HuH-7 (cell line): Measurements from ENCODE around the gene LAMTOR4.
"Not testable (repeated sequence)": the region's sequence is repeated elsewhere in the genome, so short reads cannot be mapped to it uniquely, and the experiment has no call there.

Experiments used
- DNase-seq: peaks from one replicate; pipeline ENCODE4 v3.0.0; 2011; ENCODE audit warnings: low spot score

The LAMTOR4 gene

DNA sequence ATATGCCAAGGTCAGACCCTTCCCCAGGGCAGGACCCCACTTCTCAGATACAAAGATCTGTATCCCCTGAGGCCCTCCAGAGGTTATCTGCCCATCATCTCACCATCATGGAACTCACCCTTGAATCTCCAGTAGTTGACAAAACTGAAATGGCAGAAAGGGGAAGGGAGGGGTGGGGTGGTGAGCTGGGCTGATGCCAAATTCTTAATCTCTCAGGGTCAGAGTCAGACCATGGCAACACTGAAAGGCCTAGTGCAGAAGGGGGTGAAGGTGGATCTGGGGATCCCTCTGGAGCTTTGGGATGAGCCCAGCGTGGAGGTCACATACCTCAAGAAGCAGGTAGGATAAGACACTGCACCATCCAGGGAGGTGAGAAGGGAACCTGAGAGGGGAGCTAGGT, 26.1 kb upstream of the LAMTOR4 start:
- no peak for DNase-seq

GRCh38 chr7:100124301-100125230, 24.2 kb upstream of the LAMTOR4 start:
- no peak for DNase-seq

- no peak for DNase-seq
Observed at GRCh38 chr7:100126239-100126930, 22.3 kb upstream of the LAMTOR4 start.

DNA sequence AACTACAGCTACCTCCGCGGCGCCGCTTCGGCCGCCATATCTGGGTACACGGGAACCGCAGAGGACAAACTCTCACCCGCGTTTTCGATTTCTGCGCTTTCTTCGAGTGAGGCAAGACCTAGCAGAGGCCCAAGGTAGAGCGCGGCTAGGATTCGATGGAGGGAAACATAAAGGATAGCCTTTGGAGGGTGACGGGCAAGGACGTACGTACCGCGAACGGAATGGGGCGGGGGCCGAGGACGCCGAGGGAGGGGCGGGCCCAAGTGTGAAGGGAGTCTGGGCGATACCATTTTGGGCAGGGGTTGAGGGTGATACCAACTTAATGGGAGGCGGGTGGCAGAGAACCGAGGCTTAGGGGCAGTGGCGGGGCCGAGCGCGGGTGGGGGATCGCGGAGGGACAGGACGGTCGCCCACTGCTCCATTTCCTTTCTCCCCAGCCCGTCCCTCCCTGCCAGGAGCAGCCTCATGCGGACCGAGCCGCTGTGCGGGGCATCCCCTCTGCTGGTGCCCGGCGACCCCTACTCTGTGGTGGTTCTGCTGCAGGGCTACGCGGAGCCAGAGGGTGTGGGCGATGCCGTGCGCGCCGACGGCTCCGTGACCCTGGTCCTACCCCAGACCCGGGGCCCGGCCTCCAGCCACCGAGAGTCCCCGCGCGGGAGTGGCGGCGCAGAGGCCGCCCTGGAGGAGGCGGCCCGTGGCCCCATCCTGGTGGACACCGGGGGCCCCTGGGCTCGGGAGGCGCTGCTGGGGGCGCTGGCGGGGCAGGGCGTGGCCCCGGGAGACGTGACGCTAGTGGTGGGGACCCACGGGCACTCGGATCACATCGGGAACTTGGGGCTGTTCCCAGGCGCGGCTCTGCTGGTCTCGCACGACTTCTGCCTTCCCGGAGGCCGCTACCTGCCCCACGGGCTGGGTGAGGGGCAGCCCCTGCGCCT, 21.5 kb upstream of the LAMTOR4 start, which contains the start of gene MBLAC1:
Gene MBLAC1 (plus strand): TSS at position 37 of the 935 bp plus-strand sequence. CDS start 429 bp downstream, at position 466.
- DNase-seq = peak; percentile 86

- peak; percentile 43 for DNase-seq
Observed at GRCh38 chr7:100127866-100128636, 20.7 kb upstream of the LAMTOR4 start.

DNA sequence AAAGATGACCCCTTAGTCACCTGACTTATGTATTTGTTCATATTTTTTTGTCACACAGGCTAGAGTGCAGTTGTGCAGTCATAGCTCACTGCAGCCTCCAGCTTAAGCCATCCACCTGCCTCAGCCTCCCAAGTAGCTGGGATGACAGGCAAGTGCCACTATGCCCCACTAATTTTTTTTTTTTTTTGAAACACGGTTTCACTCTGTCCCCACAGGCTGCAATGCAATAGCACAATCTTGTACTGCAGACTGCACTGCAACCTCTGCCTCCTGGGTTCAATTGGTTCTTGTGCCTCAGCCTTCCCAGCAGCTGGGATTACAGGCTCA, 20.1 kb upstream of the LAMTOR4 start:
- no peak for DNase-seq

- not testable (repeated sequence) for DNase-seq
Observed at GRCh38 chr7:100130220-100130607, 18.5 kb upstream of the LAMTOR4 start.

GRCh38 chr7:100130608-100131453, 17.9 kb upstream of the LAMTOR4 start:
- peak; percentile 88 for DNase-seq

GRCh38 chr7:100132126-100132525, 16.6 kb upstream of the LAMTOR4 start:
- DNase-seq = no peak

DNA sequence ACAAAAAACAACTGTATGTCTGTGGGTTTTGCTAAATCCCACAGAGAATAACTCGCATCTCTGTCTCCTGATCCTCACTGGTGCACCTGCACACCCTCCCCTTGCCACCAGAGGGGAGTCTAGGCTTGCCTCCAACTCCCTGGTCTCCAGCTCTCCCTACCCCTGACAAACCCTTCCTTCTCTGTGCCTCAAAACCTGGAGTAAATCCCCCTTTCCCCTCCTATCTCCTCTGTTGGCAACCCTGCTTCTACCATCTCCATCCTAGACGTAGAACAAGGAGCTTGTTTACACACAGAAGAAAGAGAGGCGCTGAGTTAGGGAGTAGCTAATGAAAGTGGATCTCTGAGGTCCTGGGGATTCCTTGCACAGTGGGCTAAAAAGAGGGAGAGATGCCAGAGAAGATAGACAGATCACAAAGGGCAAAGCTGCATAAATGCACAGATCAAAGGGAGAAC, 16.0 kb upstream of the LAMTOR4 start:
- DNase-seq = peak; percentile 85

DNA sequence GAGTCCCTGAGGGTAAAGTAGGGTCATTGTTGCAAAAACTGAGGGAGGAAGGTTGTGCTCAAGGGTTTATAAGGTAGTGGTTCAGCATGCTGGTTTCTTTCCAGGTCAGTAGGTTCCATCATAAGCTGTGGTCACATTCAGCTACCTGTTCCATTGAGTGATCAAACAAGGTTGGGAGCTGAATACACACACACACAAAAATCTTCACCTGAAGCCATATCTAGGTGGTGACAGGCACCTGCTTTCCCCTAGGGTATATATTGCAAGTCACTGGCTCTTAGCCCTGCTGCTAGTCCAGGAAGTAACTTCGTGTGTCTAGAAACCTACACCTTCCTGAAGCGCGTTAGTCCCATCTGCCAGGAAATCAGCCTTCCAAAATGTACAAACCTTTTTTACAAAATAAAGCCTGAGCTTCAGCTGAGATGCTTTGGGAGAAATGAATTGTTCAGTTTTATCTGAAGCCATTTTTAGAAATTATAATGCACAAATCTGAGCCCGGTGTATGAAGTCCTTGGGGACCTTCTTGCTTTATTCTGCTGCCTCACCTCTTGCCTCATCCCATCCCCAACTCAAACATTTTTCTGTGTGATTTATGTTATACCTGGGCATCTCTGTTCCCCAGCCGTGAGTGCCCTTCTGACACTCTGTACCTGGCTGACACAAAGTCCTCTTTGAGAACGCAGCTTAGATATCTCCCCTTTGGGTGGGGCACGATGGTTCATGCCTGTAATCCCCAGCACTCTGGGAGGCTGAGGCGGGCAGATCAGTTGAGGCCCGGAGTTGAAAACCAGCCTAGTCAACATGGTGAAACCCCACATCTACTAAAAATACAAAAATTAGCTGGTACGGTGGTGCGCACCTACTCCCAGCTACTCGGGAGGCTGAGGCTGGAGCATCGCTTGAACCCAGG, 10.6 kb upstream of the LAMTOR4 start:
- DNase-seq = no peak

DNA sequence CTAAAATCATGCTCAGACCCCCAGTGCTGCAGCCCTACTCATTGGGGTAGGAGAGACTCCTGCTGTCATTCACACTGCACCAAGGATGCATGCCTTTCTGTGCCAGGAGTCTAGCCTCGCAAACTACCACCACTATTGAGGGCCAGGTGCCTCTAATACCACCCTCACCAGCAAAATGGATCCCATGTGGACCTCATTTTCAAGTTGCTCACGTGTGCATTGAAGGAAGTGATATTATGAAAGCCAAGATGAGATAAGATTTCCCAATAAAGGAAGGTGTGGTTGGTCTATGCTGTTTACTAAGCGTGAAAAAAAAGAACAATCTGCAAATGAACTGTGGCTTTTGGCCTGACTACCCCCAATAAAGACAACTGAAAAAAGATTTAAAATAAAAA, 7.2 kb upstream of the LAMTOR4 start:
- DNase-seq = no peak

DNA sequence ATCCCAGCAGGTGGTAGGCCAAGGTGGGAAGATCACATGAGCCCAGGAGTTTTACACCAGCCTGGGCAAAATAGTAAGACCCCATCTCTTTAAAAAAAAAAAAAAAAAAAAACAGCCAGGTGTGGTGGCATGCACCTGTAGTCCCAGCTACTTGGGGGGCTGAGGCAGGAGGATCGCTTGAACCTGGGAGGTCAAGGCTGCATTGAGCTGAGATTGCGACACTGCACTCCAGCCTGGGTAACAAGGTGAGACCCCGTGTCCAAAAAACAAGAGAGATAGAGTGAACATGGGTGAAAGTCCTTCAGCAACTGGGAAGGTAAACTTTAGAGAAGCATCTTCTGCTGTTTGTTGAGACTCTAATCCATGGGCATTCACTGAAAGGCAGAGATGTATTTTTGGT, 6.3 kb upstream of the LAMTOR4 start:
- no peak for DNase-seq

- DNase-seq = not testable (repeated sequence)
Observed at GRCh38 chr7:100146350-100146749, 2.4 kb upstream of the LAMTOR4 start.

- DNase-seq = no peak
Observed at GRCh38 chr7:100147278-100147677, 1.4 kb upstream of the LAMTOR4 start.

GRCh38 chr7:100148225-100148558, 526 bp upstream of the LAMTOR4 start:
- no peak for DNase-seq

DNA sequence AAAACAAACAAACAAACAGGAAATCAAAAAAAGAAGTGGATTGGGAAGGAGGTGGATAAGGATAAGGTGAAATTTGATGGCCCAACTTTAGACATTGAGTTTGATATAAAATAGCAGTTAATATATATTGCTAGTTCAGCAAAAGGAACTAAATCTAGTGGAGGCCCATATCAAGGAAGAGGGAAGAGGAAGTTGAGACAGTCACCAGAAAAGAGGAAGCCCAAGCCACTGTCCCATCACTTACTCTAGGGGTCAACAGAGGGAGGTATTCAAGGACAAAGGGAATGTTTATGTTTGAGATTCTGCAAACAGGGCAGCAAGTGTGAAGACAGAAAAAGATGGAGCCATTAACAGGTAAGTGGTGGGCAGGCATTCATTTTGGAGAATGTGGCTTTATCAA, 3.7 kb downstream of the LAMTOR4 start:
- no peak for DNase-seq

- no peak for DNase-seq
Observed at GRCh38 chr7:100152937-100153666, 4.4 kb downstream of the LAMTOR4 start.
